ENCODE results near the gene MYZAP. TPM values are rescaled to one million over a fixed set of nuclear protein-coding genes. Genes with fewer than 3 reads are reported as not detected.

The MYZAP gene
- total RNA-seq, 1 experiment from 2014 or later: 0.68 TPM

DNA sequence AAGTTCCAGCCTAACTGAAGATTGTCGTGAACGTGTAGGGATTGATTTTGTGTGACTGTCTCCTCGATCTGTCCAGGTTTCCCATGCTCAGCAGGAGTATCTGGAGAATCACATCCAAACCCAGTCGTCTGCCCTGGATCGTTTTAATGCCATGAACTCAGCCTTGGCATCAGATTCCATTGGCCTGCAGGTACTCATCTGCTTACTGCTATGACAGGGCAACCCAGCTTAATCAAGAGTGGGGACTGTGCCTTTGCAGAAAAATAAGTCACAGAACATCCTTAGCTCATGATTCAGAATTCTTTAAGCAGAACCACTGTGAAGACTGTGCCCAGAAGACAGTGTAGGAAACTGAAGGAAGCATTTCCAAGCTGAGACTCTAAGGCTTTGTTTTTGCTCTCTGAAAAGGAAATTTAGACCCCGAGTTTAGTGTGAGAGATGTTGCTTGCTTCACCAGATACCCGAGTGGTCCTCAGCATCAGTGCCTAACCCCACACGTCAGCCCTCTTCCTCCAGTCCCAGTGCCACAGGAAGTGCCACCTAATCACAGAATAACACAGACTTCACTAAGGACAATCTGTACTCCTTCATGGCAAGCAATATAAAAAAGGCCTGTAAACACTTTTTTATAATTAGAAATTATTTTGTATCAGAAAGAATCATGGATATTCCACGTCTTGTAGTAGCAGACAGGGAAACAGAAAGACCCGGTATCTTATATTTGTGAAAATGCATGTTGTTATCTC, 34.2 kb downstream of the MYZAP start:
- Mint-ChIP-seq H3K27me3 (ENCODE audit: low read depth) (no peaks in the 10 kb centered on the region), H3K9me3 (no peaks in the 10 kb centered on the region), H3K36me3 (no peaks in the 10 kb centered on the region), H3K4me3 (no peak overlapping the region), H3K27ac (no peak overlapping the region), H3K4me1 (peaks cover 3% of the 10 kb centered on the region)
- no peak for DNase-seq (ENCODE audit: low spot score)
- CTCF ChIA-PET: interaction anchor here (0.7 to 4.5 kb wide), 4 partner anchors 16 to 114 kb away, joined by 3 to 22 read pairs (median 4); no protein-coding TSS in a partner anchor
- POLR2A ChIA-PET: no interaction called here
- TF ChIP-seq, protein P1, sequence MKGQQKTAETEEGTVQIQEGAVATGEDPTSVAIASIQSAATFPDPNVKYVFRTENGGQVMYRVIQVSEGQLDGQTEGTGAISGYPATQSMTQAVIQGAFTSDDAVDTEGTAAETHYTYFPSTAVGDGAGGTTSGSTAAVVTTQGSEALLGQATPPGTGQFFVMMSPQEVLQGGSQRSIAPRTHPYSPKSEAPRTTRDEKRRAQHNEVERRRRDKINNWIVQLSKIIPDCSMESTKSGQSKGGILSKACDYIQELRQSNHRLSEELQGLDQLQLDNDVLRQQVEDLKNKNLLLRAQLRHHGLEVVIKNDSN (CRISPR knock-in tag; IDR thresholded peaks at IDR 0.05): no peak
- TF ChIP-seq ZNF416 (CRISPR knock-in tag; IDR thresholded peaks at IDR 0.05) (no peak), ETV6 (CRISPR knock-in tag; IDR thresholded peaks at IDR 0.05) (no peak), NR2C2 (CRISPR knock-in tag; IDR thresholded peaks at IDR 0.05) (no peak), PRRX2 (CRISPR knock-in tag; IDR thresholded peaks at IDR 0.05) (no peak), KAT7 (CRISPR knock-in tag; IDR thresholded peaks at IDR 0.05; ENCODE audit: borderline replicate concordance) (no peak), SMAD3 (CRISPR knock-in tag; IDR thresholded peaks at IDR 0.05; ENCODE audit: borderline replicate concordance) (no peak), HMGA2 (CRISPR knock-in tag; IDR thresholded peaks at IDR 0.05) (no peak)
- TF ChIP-seq, protein P2, sequence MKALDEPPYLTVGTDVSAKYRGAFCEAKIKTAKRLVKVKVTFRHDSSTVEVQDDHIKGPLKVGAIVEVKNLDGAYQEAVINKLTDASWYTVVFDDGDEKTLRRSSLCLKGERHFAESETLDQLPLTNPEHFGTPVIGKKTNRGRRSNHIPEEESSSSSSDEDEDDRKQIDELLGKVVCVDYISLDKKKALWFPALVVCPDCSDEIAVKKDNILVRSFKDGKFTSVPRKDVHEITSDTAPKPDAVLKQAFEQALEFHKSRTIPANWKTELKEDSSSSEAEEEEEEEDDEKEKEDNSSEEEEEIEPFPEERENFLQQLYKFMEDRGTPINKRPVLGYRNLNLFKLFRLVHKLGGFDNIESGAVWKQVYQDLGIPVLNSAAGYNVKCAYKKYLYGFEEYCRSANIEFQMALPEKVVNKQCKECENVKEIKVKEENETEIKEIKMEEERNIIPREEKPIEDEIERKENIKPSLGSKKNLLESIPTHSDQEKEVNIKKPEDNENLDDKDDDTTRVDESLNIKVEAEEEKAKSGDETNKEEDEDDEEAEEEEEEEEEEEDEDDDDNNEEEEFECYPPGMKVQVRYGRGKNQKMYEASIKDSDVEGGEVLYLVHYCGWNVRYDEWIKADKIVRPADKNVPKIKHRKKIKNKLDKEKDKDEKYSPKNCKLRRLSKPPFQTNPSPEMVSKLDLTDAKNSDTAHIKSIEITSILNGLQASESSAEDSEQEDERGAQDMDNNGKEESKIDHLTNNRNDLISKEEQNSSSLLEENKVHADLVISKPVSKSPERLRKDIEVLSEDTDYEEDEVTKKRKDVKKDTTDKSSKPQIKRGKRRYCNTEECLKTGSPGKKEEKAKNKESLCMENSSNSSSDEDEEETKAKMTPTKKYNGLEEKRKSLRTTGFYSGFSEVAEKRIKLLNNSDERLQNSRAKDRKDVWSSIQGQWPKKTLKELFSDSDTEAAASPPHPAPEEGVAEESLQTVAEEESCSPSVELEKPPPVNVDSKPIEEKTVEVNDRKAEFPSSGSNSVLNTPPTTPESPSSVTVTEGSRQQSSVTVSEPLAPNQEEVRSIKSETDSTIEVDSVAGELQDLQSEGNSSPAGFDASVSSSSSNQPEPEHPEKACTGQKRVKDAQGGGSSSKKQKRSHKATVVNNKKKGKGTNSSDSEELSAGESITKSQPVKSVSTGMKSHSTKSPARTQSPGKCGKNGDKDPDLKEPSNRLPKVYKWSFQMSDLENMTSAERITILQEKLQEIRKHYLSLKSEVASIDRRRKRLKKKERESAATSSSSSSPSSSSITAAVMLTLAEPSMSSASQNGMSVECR (CRISPR knock-in tag; IDR thresholded peaks at IDR 0.05; ENCODE audit: borderline replicate concordance): no peak
- ATAC-seq: no peak

DNA sequence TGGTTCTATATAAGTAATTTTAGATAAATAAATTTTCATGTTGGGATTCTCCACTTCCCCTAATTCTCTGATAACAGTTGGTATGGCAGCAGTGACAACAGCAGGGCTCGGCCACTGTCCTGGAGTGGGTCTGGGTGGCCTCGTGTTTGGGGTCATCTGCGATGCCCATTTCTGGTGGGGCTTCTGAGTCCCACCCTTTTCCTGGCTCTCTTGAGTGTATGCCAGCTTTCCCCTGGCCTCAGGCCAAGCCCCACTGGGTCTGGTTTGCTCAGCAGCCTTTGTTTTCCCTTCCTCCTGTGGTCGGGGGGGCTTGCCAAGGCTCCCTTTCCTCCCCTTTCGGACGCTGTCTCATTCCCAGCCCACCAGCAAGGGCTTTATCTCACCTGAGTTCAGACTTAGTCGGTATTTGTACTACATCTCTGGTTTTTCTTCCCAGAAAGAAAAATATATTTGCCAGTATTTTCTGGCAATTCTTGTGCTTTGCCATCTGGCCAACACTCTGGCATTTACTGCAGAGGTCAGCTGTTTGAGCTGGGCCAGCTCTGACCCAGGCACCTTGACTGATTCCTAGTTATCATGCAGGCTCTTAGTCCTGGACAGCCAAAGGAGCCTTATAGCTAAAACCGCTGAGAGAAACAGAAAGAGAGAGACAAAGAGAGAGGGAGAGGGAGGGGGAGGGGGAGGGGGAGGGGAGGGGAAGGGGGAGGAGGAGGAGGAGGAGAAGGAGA, 35.2 kb downstream of the MYZAP start:
- Mint-ChIP-seq H3K36me3 (no peaks in the 10 kb centered on the region), H3K27me3 (ENCODE audit: low read depth) (no peaks in the 10 kb centered on the region), H3K9me3 (no peaks in the 10 kb centered on the region), H3K4me3 (no peak overlapping the region), H3K27ac (no peak overlapping the region), H3K4me1 (peaks cover 3% of the 10 kb centered on the region)
- ChIA-PET CTCF (interaction anchor here (0.7 to 4.5 kb wide), 3 partner anchors 15 to 113 kb away, joined by 3 to 22 read pairs (median 5); no protein-coding TSS in a partner anchor), POLR2A (no interaction called here)
- DNase-seq (ENCODE audit: low spot score): no peak
- TF ChIP-seq ZNF219 (CRISPR knock-in tag; IDR thresholded peaks at IDR 0.05; ENCODE audit: borderline replicate concordance): no peak
- TF ChIP-seq TEAD1 (CRISPR knock-in tag; IDR thresholded peaks at IDR 0.05): no peak
- no peak for TF ChIP-seq SMAD3 (CRISPR knock-in tag; IDR thresholded peaks at IDR 0.05; ENCODE audit: borderline replicate concordance)
- TF ChIP-seq, protein P1 (CRISPR knock-in tag; IDR thresholded peaks at IDR 0.05): no peak
- no peak for TF ChIP-seq ATF1 (CRISPR knock-in tag; IDR thresholded peaks at IDR 0.05)
- TF ChIP-seq, protein P3, sequence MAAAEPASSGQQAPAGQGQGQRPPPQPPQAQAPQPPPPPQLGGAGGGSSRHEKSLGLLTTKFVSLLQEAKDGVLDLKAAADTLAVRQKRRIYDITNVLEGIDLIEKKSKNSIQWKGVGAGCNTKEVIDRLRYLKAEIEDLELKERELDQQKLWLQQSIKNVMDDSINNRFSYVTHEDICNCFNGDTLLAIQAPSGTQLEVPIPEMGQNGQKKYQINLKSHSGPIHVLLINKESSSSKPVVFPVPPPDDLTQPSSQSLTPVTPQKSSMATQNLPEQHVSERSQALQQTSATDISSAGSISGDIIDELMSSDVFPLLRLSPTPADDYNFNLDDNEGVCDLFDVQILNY (CRISPR knock-in tag; IDR thresholded peaks at IDR 0.05): no peak
- TF ChIP-seq, protein P4, sequence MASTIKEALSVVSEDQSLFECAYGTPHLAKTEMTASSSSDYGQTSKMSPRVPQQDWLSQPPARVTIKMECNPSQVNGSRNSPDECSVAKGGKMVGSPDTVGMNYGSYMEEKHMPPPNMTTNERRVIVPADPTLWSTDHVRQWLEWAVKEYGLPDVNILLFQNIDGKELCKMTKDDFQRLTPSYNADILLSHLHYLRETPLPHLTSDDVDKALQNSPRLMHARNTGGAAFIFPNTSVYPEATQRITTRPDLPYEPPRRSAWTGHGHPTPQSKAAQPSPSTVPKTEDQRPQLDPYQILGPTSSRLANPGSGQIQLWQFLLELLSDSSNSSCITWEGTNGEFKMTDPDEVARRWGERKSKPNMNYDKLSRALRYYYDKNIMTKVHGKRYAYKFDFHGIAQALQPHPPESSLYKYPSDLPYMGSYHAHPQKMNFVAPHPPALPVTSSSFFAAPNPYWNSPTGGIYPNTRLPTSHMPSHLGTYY (CRISPR knock-in tag; IDR thresholded peaks at IDR 0.05): no peak
- no peak for TF ChIP-seq OVOL2 (CRISPR knock-in tag; IDR thresholded peaks at IDR 0.05; ENCODE audit: borderline replicate concordance)
- TF ChIP-seq, protein P5, sequence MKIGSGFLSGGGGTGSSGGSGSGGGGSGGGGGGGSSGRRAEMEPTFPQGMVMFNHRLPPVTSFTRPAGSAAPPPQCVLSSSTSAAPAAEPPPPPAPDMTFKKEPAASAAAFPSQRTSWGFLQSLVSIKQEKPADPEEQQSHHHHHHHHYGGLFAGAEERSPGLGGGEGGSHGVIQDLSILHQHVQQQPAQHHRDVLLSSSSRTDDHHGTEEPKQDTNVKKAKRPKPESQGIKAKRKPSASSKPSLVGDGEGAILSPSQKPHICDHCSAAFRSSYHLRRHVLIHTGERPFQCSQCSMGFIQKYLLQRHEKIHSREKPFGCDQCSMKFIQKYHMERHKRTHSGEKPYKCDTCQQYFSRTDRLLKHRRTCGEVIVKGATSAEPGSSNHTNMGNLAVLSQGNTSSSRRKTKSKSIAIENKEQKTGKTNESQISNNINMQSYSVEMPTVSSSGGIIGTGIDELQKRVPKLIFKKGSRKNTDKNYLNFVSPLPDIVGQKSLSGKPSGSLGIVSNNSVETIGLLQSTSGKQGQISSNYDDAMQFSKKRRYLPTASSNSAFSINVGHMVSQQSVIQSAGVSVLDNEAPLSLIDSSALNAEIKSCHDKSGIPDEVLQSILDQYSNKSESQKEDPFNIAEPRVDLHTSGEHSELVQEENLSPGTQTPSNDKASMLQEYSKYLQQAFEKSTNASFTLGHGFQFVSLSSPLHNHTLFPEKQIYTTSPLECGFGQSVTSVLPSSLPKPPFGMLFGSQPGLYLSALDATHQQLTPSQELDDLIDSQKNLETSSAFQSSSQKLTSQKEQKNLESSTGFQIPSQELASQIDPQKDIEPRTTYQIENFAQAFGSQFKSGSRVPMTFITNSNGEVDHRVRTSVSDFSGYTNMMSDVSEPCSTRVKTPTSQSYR (CRISPR knock-in tag; IDR thresholded peaks at IDR 0.05): no peak
- TF ChIP-seq SMAD4 (CRISPR knock-in tag; IDR thresholded peaks at IDR 0.05): no peak
- TF ChIP-seq, protein P6, sequence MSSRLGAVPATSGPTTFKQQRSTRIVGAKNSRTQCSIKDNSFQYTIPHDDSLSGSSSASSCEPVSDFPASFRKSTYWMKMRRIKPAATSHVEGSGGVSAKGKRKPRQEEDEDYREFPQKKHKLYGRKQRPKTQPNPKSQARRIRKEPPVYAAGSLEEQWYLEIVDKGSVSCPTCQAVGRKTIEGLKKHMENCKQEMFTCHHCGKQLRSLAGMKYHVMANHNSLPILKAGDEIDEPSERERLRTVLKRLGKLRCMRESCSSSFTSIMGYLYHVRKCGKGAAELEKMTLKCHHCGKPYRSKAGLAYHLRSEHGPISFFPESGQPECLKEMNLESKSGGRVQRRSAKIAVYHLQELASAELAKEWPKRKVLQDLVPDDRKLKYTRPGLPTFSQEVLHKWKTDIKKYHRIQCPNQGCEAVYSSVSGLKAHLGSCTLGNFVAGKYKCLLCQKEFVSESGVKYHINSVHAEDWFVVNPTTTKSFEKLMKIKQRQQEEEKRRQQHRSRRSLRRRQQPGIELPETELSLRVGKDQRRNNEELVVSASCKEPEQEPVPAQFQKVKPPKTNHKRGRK (CRISPR knock-in tag; IDR thresholded peaks at IDR 0.05; ENCODE audit: borderline replicate concordance): no peak
- no peak for TF ChIP-seq JUN (CRISPR knock-in tag; IDR thresholded peaks at IDR 0.05)
- TF ChIP-seq FOXK1 (CRISPR knock-in tag; IDR thresholded peaks at IDR 0.05): no peak
- no peak for TF ChIP-seq ETV6 (CRISPR knock-in tag; IDR thresholded peaks at IDR 0.05)
- ATAC-seq: no peak
